Neural crest cell (in vitro differentiated cells): ENCODE results near the gene DUSP1. TPM values are rescaled to one million over a fixed set of nuclear protein-coding genes. Genes with fewer than 3 reads are reported as not detected.

Source experiments
- DNase-seq: peaks from one replicate; pipeline ENCODE4 v3.0.0; 2021; ENCODE audit warnings: low read depth, mixed read lengths, low spot score
- H3K27ac Mint-ChIP-seq: one replicate; pipeline ENCODE4 v1.8.0; 2021; ENCODE audit warnings: mild to moderate bottlenecking, mixed read lengths; ENCODE audit not compliant: unreplicated experiment
- H3K27me3 Mint-ChIP-seq: 2 replicates; pipeline ENCODE4 v1.8.0; 2021; ENCODE audit warnings: low read depth, mild to moderate bottlenecking, mixed read lengths
- H3K36me3 Mint-ChIP-seq: 2 replicates; pipeline ENCODE4 v1.8.0; 2021; ENCODE audit warnings: low read depth, mild to moderate bottlenecking, mixed read lengths
- H3K4me1 Mint-ChIP-seq: 2 replicates; pipeline ENCODE4 v1.8.0; 2021; ENCODE audit warnings: mixed read lengths
- H3K4me3 Mint-ChIP-seq: one replicate; pipeline ENCODE4 v1.8.0; 2021; ENCODE audit warnings: mild to moderate bottlenecking, mixed read lengths
- H3K9me3 Mint-ChIP-seq: 2 replicates; pipeline ENCODE4 v1.8.0; 2021; ENCODE audit warnings: mixed read lengths
- total RNA-seq: library from RNA; stranded (reverse); gene quantifications from 2 replicates; pipeline ENCODE4 v1.2.1, GENCODE V29; 2021
- TF ChIP-seq, protein P1 (sequence below): fragments of 200-600 bp; sonication (generic); conservative IDR thresholded peaks from 2 replicates; pipeline ENCODE4 v1.5.0; 2021; ENCODE audit warnings: antibody characterized with exemption, mild to moderate bottlenecking

DUSP1 gene
- total RNA-seq, 1 donor from 2014 or later, result 20.9 TPM

DNA sequence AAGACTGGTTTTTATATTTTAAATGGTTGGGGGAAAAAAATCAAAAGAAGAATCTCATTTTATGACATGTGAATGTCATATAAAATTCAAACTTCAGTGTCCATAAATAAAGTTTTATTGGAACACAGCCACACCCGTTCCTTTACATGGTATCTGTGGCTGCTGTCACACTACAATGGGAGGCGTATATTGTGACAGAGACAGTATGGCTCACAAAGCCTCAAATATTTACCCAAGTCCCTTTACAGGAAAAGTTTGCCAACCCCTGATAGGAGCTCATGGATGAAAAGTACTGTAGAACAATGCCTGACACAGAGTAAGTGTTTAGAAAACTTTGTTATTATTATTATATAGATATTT is 5.2 kb upstream of the DUSP1 start:
- no peaks in the 10 kb centered on the region for H3K9me3 Mint-ChIP-seq
- peaks cover 4% of the 10 kb centered on the region for H3K27me3 Mint-ChIP-seq
- peaks cover 27% of the 10 kb centered on the region for H3K4me1 Mint-ChIP-seq
- H3K36me3 Mint-ChIP-seq, result no peaks in the 10 kb centered on the region
- no peak overlapping the region for H3K27ac Mint-ChIP-seq
- DNase-seq, result no peak
- TF ChIP-seq, protein P1, sequence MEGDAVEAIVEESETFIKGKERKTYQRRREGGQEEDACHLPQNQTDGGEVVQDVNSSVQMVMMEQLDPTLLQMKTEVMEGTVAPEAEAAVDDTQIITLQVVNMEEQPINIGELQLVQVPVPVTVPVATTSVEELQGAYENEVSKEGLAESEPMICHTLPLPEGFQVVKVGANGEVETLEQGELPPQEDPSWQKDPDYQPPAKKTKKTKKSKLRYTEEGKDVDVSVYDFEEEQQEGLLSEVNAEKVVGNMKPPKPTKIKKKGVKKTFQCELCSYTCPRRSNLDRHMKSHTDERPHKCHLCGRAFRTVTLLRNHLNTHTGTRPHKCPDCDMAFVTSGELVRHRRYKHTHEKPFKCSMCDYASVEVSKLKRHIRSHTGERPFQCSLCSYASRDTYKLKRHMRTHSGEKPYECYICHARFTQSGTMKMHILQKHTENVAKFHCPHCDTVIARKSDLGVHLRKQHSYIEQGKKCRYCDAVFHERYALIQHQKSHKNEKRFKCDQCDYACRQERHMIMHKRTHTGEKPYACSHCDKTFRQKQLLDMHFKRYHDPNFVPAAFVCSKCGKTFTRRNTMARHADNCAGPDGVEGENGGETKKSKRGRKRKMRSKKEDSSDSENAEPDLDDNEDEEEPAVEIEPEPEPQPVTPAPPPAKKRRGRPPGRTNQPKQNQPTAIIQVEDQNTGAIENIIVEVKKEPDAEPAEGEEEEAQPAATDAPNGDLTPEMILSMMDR, result no peak
- no peak overlapping the region for H3K4me3 Mint-ChIP-seq

DNA sequence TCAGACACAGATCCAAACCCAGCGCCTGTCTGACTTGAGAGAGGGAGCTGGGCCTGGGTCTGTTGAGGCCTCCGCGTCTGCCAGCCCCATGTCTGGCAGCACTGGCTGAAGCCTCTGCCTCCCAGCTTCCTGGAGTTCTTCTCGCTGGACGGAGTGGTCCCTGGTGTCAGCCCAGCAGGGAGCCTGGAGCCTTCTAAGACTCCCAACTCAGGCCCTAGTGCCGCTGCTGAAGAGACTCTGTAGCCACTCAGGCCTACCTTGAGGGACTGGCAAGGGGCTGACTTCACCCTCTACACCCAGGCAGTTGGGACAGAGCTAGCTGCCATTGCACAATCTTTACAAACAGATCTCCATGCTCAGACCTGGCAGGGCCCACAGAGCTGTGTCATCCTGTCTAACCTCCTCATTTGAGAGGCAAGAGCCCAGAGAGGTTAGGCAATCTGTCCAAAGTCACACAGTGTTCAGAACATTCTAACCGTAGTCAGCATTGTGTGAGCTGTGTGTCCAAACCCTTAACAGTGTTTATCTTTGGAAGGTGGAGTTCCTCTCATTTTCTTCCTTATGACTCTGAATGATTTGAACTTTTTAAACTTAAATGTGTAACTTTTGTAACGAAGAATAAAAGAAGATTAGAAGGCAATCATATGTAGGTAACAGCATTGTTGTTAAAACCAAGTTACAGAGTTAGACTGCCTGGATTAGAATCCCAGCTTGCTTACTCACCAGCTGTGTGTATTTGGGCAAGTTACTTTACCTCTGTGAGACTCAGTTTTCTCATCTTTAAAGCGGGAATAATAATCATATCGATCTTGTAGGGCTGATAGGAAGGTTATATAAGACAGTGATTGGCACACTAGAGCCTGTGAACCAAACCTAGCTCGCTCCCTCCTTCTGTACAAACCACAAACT is 4.6 kb upstream of the DUSP1 start:
- no peak for DNase-seq
- no peak overlapping the region for H3K4me3 Mint-ChIP-seq
- peaks cover 27% of the 10 kb centered on the region for H3K4me1 Mint-ChIP-seq
- H3K27ac Mint-ChIP-seq, result no peak overlapping the region
- H3K9me3 Mint-ChIP-seq, result no peaks in the 10 kb centered on the region
- TF ChIP-seq, protein P1, result no peak
- H3K36me3 Mint-ChIP-seq, result no peaks in the 10 kb centered on the region
- peaks cover 4% of the 10 kb centered on the region for H3K27me3 Mint-ChIP-seq

DNA sequence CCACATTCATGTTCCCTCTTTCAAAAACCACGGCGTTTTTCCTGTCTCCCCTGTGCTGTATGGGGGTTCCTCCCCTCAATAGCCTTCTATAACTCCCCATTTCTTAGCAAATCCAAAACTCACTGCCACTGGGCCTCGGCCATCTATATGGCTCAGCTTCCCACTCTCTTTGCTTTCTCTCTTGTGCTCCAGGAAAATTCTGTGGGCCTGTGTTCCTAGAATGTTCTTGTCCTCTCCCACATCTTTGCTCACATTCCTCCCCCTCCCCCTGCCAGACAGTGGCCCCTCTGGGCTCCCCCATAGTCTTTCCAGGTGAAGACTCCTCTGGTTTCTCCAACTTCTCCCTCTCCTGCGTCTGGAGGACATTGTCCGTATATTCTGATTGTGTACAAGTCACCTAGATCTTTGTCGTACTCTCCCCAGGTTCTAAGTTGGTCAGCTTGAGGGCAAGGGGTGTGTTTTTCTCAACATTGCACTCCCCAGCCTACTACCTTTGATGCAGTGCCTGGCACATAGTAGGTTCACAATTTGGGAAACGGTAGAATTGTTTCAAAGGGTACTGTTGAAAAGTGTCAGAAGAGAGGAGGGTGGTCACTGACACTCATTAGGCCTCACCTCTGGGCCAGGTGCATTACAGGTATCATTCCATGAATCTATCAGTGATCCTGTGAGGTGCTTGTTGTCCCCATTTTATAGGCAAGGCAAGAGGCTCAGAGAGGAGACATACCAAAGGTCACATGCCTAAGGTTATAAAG is 3.7 kb upstream of the DUSP1 start:
- no peaks in the 10 kb centered on the region for H3K36me3 Mint-ChIP-seq
- TF ChIP-seq, protein P1, result no peak
- H3K9me3 Mint-ChIP-seq, result no peaks in the 10 kb centered on the region
- no peak for DNase-seq
- peaks cover 4% of the 10 kb centered on the region for H3K27me3 Mint-ChIP-seq
- peaks cover 32% of the 10 kb centered on the region for H3K4me1 Mint-ChIP-seq
- H3K27ac Mint-ChIP-seq, result no peak overlapping the region
- peak overlapping the region; percentile 41 for H3K4me3 Mint-ChIP-seq

DNA sequence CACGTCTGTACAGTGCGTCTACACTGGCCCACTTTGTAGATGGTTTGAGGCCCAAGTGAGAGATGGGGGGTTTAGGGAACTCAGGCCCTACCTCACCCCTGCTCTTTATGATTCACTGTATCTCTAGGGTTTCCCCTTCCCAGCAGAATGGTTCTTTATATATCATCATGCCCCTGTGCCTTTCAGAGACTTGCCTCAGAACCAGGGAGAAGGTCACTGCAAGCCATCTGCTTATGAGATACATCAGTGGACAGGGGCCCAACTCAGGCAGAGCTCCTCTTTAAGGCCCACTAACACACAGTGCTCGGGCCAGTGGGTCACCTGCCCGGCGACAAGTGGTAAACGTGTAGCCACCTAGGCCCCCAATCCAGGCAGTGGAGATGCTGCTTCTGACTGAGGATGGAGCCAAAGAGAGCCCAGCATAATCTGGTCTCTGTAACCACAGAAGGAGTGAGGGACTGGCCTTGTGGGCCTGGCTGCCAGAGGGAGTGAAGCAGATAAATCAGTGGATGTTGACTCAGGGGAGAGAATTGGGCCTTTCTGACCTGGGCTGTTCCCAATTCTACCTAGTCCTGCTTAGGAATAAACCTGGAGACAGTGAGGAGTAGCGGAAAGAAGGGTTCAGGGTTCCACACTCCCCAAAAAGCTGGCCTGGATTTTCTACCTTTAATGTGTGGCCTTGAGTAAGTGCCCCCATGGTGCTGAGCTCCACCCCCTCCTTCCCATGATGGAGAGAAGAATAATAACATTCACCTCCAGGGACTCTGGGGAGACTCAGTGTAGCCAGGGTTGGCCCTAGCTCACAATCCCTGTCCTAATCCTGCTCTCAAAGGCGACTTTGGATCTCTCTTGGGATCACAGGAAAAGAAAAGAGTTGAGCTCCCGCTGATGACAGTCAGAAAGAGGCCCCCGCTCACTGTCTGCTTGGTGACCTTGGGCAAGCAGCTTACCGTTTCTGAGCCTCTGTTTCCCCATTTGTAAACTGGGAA is 2.8 kb upstream of the DUSP1 start:
- no peak overlapping the region for H3K27ac Mint-ChIP-seq
- no peaks in the 10 kb centered on the region for H3K9me3 Mint-ChIP-seq
- H3K4me1 Mint-ChIP-seq, result peaks cover 41% of the 10 kb centered on the region
- H3K36me3 Mint-ChIP-seq, result peaks cover under 1% of the 10 kb centered on the region
- no peak for DNase-seq
- TF ChIP-seq, protein P1, result no peak
- H3K4me3 Mint-ChIP-seq, result peak overlapping the region; percentile 99
- H3K27me3 Mint-ChIP-seq, result peaks cover 4% of the 10 kb centered on the region
